CD4-positive, alpha-beta T cell treated with Interleukin-6 at 100 ng/mL for 8 hours (primary cell): ENCODE data around the gene SERPINA6.
"Not testable (repeated sequence)": the region's sequence is repeated elsewhere in the genome, so short reads cannot be mapped to it uniquely, and the experiment has no call there.

Source experiments
- DNase-seq: peaks from one replicate; pipeline ENCODE4 v3.0.0-alpha.2; 2020; ENCODE audit warnings: mixed read lengths, low spot score

SERPINA6 gene

GRCh38 chr14:94291906-94292525, 31.1 kb downstream of the SERPINA6 start:
- DNase-seq, result no peak

DNA sequence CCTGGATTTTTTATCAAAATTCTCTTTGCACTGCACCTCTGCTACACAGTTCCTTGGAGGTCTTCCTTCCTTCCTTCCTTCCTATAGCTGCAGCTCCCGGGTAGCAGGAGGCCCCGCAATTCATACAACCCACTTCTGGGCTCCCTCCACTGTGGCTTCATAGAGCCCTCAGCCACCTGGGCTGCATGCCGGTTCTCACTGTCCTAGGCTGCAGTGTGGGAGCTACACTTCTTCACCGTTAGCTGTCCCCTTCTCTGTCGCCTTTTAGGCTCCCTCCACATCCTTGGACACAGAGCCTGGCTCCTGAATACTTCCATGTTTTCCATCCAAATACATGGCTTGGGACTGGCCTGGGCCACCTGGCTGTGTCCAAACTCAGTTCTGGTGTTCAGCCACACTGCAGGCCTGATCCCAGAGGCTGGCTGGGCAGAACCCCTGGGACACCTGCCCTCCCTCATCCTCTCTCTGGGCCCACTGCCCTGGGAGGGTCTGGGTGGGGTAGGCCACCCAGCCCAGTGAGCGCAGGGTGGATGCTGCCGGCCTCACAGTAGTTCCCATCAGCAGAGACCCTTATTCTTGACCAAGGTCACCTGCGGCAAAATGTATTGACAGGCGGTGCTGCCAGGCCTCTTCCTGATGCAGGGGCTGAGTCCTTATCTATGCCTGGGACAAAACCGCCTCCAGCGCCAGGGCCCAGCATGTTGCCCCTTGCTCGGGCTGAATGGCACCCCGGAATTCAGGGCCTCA, 31.8 kb downstream of the SERPINA6 start:
- DNase-seq, result no peak

GRCh38 chr14:94290197-94290596, 32.9 kb downstream of the SERPINA6 start:
- DNase-seq, result no peak

GRCh38 chr14:94288610-94289465, 34.3 kb downstream of the SERPINA6 start:
- DNase-seq, result no peak

DNA sequence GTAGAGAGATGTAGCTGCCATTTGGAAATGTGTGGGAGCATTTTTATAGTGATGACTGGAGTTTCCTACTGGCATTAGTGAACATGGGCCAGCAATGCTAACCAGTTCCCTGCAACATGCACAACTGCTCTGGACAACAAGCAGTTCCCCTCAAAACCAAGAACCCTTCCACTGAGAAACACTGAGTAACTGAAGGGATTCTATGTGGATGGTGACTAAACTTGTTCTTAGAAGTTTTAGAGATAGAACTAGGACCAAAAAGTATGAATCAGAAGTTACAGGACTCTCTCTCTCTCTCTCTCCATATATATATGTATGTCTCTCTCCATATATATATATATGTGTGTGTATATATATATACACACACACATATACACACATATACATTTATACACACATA, 38.0 kb downstream of the SERPINA6 start:
- no peak for DNase-seq

DNA sequence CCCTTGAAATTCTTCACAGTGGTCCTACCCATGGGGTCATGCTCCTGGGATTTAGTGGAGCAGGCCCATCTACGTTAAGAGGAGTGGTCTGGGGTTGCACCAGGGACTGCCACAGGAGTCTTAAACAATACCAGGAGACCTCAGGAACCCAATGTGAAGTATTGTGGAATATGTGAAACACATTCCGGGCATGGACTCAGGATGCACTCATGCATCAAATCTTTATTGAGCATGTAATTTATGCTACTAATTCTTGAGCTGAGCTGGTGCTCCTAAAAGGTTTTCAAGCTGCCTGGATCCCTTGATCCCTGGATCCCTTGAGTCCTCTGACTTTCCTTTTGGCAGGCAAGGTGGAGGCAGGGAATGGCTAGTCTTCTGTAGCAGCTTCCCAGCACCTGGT, 38.9 kb downstream of the SERPINA6 start:
- DNase-seq, result no peak

DNA sequence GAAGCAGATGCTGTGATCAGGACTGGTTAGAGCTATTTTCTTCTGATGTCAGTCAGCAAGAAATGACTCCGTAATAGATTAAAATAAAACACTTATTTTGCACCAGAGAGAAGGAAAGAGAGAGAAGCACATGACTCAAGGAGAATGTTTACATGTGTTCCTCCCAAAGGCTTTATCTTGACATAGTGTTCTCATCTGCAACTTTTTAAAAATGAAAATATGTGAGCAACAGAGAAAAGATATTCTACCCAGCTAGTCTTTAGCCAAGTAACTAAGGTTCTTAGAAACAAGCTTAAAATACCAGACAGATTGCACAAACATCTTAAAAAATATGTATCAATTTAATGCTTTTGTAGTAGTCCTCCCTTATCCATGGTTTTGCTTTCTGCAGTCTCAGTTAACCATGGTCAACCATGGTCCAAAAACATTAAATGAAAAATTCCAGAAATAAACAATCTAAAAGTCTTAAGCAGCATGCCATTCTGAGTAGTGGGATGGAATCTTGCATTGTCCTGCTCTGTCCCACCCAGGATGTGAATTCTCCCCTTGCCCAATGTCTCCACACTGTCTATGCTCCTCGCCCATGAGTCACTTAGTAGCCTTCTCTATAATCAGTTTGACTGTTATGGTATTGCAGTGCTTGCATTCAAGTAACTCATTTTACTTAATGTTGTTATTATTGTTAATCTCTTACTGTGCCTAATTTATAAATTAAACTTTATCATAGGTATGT, 40.0 kb downstream of the SERPINA6 start:
- no peak for DNase-seq

DNA sequence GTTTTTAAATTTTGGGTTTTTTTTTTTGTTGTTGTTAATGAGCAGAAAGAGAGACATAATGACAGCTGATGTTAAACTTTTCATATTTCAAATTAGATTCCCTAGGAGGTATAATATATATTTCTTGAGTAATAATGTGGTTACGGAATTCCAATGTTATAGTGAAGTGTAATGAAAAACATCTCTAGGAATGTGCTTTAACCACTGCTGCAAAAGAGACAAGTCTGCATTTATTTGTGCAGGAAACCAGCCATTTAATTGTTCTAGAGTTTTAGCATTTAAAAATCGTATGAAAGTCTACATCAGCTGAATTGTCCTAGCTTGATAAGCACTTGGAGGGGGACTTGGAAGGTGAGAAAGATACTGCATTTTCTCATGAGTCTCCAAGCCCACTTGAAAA, 44.4 kb downstream of the SERPINA6 start:
- no peak for DNase-seq

- DNase-seq, result not testable (repeated sequence)
Observed at GRCh38 chr14:94276898-94277561, 46.1 kb downstream of the SERPINA6 start.

DNA sequence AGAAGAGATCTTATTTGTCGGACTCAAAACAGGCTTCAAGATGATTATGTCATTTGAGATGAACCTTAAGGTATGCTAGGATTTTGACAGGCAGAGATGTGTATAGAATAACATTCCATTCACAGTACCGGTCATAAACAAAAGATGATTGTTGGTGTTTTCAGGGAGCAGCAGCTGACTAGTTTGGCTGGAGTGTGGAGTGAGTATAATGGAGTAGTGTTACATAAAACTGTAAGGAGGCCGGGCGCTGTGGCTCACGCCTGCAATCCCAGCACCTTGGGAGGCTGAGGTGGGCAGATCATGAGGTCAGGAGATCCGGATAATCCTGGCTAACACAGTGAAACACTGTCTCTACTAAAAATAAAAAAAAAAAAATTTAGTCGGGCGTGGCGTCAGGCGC, 54.0 kb downstream of the SERPINA6 start:
- DNase-seq, result no peak

DNA sequence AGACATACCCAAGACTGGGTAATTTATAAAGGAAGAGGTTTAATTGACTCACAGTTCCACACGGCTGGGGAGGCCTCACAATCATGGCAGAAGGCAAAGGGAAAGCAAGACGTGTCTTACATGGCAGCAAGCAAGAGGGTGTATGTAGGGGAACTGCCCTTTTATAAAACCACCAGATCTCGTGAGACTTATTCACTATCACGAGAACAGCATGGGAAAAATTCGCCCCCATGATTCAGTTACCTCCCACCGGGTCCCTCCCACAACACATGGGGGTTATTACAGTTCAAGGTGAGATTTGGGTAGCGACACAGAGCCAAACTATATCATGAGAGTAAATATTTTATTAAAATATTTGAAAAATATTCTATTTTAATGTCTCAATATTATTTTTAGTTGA, 54.6 kb downstream of the SERPINA6 start:
- not testable (repeated sequence) for DNase-seq

DNA sequence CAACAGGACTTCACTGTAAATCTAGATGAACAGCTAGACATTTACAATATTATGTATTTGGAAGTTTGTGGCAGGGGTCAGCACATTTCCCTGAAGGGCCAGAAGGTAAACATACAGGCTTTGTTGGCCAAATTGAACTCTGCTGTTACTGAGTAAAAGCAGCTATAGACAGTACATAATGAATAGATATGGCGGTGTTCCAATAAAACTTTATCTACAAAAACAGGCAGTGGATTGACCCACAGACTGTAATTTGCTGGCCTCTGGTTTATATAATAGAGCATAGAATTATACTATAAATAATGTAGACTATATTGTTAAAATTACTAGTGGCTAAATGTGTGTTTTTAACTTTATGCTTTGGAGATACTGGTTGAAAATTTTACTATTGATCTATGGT, 55.8 kb downstream of the SERPINA6 start:
- DNase-seq, result no peak

DNA sequence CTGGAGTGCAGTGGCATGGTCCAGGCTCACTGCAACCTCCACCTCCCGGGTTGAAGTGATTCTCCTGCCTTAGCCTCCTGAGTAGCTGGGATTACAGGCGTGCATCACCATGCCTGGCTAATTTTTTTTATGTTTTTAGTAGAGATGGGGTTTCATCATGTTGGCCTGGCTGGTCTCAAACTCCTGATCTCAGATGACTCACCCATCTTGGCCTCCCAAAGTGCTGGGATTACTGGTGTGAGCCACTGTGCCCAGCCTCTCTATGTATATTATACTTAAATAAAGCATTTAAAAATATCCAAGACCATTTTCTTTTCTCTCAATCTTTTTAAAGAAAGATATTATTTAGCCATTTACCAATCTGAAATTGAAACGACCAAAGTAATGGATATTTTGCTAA, 58.9 kb downstream of the SERPINA6 start:
- not testable (repeated sequence) for DNase-seq
